Ammon's horn (tissue), 1 donor: ENCODE measurements around the gene TMEM255B.

Experiments used
- DNase-seq: peaks from one replicate; pipeline ENCODE4 v3.0.0-alpha.2; 2016; ENCODE audit warnings: low spot score

The TMEM255B gene

DNA sequence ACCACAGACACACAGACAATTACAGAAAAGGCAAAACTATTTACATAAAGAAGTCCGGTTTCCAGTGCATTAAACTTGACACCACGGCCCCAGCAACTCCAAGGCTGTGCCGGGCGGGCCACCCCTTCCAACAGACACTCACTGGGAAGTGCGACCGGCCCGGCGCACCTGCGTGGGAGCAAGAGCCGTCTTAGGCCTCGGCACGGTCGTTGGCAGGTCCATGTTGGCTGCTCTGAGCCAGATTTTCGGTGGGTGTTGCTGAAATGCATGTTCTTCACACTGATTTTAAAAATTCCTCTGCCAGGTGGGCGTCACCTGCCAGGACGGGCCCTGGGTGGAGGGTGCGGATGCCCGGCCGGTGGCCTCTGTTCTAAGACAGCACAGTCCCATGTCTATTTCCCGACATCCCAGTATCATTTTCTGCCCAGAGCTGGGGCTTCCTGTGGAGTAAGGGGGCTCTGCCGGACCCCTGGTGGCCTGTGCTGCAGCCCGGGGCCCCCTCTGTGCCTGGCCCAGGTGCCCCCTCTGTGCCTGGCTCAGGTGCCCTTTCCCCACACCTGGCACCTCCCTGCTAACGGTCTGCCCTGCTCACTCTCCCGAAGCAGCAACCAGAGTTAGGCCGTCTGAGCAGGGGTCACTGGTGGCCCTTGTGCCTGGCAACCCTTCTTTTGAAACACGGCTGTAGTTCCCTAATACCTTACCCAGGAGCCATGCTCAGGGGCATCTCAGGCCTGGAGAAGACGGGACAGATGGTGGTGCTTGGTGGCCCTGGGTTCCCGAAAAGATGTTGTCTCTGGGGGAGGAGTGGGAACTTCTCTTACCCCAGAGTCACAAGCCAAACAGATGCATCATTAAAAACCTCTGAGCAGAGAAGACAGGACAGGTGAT, 9.2 kb downstream of the TMEM255B start:
- DNase-seq: no peak

- DNase-seq: no peak
Observed at GRCh38 chr13:113769106-113769505, 10.1 kb downstream of the TMEM255B start.

- no peak for DNase-seq
Observed at GRCh38 chr13:113769881-113770280, 10.9 kb downstream of the TMEM255B start.

- DNase-seq: no peak
Observed at GRCh38 chr13:113770441-113770840, 11.4 kb downstream of the TMEM255B start.

DNA sequence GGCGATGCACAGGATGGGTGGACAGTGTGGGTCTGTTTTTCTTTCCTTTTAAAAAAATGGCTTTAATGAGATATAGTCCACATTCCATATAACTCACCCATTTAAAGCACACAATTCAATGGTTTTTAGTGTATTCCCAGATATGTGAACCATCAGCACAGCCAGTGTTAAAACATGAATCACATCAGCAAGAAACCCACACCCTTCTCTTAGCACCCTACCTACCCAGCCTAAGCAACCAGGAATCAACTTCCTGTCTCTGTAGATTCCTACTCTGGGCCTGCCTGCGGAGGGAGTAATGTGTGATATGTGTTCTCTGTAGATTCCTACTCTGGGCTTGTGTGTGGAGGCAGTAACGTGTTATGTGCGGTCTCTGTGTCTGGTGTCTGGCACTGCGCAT, 11.9 kb downstream of the TMEM255B start:
- DNase-seq: no peak

DNA sequence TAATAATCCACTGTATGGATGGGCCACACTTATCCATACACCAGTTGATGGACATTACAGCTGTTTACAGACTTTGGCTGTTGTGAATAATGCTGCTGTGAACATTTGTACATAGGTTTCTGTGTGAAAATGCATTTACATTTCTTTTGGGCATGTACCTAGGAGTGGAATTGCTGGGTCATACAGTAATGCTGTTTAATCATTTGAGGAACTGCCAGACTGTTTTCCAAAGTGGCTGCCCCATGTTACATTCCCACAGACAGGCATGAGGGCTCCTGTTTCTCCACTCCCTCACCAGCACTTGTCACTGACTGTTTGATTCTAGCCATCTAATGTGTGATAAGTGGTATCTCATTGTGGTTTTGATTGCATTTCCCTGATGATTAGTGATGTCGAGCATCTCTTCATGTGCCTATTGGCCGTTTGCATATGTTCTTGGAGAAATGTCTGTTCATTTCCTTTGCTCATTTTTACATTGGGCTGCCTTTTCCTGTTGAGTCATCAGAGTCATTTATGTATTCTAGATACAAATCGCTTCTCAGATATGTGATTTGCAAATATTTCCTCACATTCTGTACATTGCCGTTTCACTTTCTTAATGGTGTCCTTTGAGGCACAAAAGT, 12.8 kb downstream of the TMEM255B start:
- no peak for DNase-seq

DNA sequence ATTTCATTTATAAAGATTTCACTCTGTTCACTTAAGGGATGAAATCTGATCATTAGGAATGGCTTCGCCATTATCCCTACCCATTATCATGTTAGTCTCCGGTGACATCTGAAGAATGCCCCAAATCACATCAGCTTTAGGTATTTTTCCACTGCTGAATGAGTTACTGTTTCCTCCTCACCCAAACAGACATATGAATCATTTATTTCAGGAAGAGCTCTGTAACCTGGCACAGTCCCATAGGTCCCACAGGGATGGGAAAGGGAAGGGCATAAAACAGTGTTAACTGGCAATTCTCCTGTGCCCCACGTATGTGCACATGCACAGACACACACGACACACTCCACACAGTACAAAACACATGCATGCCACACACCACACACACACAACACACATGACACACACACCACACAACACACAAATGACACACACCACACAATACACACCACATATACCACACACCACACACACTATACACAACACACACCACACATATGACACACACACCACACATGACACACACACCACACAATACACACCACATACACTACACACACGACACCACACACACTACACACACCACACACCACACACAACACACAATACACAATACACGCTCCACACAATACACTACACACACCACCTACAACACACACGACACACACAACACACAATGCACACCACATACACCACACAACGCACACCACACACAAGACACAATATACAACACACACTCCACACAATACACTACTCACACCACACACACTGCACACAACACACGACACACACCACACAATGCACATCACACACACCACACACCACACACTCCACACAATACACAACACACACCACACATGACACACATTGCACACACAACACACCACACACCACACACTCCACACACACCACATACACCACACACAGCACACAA, 15.4 kb downstream of the TMEM255B start:
- DNase-seq: no peak

DNA sequence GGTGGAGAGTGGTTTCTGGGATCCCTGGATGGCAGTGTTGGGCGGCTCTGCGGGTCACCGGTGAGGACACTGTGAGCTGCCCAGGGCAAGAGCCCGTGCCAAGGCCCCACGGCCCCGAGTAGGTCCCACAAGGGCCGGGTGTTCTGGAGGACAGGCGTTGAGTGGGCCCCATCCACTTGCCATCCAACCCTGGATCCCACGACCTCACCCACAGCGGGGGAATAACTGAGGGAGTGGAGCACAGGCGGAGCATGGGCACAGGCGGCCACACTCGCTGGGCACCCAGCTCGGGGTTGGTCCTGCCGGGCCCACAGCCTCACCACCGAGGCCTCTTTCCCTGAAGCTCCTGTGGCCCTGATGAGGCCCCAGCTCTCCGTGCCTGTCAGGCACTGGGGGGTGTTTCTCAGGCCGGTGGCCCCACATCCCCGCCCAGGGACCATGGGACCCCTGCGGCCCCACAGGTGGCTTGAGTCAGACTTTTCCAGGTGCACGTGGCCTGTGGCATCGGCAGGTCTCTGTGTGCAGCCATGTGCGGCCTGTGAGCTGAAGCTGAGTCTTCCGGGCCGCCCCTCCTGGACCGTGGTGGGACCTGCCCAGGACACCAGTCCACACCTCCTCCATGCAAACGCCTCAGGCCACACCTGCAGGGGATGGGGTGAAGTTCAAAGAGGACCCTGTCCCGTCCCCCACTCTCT, 16.6 kb downstream of the TMEM255B start:
- DNase-seq: no peak

DNA sequence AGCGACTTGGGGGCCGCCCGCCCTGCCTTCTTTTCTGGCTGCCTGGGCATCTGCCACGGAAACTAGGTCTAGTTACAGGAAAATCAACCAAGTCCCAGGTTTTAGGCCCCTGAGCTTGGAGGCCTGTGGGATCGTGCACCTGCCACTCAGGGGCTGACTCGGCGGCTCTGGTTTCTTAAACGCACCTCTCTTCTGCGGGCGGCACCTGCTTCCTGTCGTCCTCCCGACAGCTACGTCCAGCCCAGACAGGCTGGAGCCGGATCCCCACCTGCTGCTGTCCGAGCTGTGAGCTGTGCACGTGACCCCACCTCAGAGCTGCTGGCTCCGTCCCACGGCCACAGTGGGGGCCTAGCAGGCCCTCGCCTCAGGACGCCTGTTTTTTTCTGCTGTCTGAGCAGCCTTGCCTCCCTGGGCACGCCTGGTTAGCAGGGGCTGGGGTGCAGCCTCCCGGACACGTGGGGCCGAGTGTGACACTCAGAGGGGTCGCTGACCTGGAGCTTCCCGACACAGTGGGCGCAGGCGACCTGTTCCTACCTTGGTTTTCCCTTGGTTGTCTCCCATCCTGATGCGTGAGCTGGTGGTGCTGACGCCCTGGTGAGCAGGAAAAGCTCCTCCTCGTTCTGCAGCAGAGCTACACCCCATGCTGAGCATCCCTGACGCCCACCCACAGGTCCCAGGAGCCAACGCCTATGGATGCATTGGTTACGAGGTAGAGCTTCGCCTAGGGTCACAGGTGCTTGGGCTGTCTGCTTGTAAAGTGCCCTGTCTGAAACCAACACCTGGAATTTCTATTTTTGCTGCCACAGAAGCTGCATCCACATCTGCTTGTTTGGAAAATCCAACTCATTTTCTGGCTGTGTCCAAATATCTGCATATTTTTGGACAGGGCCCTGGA, 17.5 kb downstream of the TMEM255B start:
- no peak for DNase-seq

DNA sequence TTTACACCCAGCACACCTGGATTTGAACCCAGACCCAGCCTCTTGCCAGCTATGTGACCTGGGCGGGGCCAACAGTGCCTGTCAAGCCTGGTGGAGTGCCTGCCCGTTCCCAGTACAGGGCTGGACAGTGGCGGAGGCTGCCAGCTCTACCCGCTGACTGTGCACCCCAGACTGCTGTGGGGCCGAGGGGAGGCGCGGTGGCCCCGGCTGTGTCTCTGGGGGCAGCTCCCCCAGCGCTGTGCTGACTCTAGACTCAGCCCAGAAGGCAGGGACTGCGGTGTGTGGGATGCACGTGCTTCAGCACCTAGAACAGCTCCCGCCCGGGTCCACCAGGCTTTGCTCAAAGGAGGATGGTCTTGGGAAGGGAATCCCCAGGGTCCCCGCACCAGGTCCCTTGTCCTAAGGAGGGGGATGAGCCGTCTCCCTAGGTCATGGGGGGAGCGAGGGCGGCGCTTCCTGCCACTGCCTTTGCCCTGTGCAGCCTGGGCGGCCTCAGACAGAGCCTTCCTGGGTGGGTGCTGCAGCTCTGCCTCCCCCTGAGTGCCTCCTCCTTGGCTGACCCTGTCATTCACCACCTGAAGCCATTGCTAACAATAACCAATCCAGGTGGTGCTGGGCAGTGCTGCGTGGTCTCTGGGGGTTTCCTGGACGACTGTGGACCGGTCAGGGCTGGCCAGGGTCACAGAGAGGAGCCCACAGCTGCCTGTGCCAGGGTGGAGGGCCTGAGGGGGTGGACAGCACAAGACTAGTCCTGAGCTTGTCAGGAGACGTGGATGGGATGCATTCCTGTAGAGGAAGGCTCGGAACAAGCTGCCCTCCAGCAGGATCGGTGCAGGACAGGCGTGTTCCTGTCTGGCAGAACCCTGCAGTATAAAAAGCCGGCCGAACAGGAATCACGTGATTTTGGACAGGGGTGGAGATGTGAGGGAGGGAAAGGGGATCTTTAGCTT, 18.6 kb downstream of the TMEM255B start:
- no peak for DNase-seq

- DNase-seq: no peak
Observed at GRCh38 chr13:113781571-113781970, 22.5 kb downstream of the TMEM255B start.

DNA sequence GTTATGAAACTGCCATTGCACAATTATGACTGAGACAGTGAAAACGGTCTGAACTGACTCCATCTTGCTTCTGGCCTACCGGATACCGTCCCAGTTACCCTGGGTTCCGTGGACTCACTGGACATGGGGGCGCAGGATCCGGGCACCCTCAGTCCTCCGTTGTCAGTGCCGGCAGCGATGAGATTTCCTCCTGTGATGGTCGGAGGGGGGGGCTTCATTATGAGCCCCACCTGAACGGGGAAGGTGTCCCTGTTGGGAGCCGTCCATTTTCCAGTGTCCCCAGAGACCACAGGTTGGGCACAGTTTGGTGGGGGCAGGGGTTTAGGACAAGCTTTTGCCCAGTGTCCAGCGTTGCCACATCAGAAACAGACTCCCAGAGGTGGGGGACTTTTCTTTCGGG, 23.4 kb downstream of the TMEM255B start:
- DNase-seq: no peak

DNA sequence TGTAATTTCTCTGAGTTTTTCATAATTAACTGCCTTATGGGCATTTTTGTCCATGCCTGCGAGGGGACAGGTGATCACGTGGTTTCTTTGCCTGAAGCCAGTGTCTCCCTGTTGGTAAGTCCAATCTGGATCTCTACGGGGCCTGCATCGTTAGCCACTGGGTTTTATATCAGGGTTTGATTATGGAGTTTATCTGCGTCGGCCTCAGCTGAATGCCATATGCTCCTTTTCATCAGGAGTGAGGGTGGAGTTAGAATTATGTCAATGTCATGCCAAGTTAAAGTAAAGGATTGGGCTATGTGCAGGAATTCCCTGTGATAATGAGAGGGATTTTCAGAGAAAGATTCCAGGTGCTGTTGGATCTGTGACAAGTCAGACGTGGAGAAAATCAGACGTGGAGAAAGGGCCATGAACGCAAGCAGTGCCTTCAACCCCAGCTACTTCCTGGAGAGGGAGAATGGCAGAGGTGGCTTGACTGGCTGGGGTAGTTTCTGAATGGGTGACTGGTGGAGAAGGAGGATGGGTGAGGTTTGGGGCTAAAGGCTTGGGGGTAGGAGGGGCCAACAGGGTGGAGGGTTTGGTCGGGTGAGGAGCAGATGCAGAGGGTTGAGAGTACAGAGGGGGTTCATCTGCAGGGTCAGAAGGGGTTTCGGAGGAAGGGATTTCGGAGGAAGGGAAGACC, 24.3 kb downstream of the TMEM255B start:
- DNase-seq: no peak

DNA sequence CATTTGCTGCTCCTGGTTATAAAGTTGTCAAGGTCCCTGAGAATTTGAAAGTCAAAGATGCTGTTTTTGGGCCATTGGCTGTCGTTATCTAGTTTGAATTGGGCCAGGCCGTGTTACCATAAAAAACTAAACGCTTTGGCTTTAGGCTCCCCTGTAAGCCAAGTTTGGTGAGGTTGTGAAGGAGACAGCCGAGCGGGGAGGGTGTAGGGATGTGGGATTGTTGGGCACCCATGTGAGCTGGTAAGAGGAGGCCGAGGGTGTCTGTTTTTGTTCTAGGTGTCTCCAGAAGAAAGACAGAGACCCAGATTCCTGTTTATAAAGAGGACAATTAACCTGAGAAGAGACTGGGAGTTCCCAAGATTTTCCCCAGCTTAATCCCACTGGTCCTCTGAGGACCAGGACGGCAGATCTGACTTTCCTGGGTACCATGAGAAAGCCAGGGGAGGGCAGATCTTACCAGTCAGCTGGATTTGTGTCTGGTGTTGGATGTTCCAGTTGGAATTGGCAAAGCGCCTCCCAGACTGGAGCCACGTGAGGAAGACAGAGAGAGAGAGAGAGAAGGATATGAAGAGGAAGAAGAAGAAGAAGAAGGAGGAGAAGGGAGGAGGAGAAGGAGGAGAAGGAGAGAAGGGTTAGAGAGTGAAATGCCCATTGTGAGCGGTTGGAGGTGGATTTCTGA, 25.1 kb downstream of the TMEM255B start:
- DNase-seq: no peak

GRCh38 chr13:113784645-113785024, 25.6 kb downstream of the TMEM255B start:
- no peak for DNase-seq

GRCh38 chr13:113785051-113786010, 26.3 kb downstream of the TMEM255B start:
- no peak for DNase-seq

DNA sequence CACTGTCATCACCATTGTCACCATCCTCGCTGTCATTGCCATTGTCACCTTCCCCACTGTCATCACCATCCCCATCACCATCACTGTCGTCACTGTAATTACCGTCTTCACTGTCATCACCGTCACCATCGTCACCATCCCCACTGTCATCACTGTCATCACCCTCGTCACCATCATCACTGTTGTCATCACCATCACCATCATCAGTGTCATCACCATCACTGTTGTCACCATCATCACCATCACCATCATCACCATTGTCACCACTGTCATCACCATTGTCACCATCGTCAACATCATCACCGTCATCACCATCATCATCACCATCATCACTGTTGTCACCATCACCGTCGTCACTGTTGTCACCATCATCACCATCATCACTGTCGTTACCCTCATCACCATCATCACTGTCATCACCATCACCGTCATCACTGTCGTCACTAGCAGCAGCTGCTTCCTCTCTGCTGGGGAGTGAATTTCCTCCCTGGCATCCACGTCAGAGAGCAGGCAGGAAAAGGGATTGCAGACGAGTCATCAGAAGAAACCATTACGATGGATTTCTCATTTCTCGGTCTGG, 27.3 kb downstream of the TMEM255B start:
- DNase-seq: no peak
